Bone marrow (tissue), 2 donors: ENCODE measurements around the gene DNAJC11.
A peak's percentile ranks its signal among the peaks of the same experiment; 100 is the strongest.
"Not testable (repeated sequence)": the region's sequence is repeated elsewhere in the genome, so short reads cannot be mapped to it uniquely, and the experiment has no call there.

ENCODE experiments used
- DNase-seq, 2 donors: peaks; one replicate each; lab custom pipeline; 2025; lab: John Stamatoyannopoulos, UW

The DNAJC11 gene

GRCh38 chr1:6701437-6702153 lies at the start of gene DNAJC11:
Gene DNAJC11, minus strand, starts transcription at chr1:6701816. Its CDS starts 16 bp downstream, at chr1:6701800.
- peak; percentile 50 to 63 for DNase-seq

- DNase-seq: no peak
Observed at GRCh38 chr1:6750490-6750889, 48.9 kb upstream of the DNAJC11 start.

- no peak for DNase-seq
Observed at GRCh38 chr1:6747674-6748073, 46.1 kb upstream of the DNAJC11 start.

- DNase-seq: no peak
Observed at GRCh38 chr1:6745073-6745472, 43.5 kb upstream of the DNAJC11 start.

- peak; percentile 45 to 86 for DNase-seq
Observed at GRCh38 chr1:6743189-6744101, 41.8 kb upstream of the DNAJC11 start.

GRCh38 chr1:6742676-6743188 lies 41.1 kb upstream of the DNAJC11 start:
- not testable (repeated sequence) for DNase-seq

- no peak for DNase-seq
Observed at GRCh38 chr1:6738987-6739676, 37.5 kb upstream of the DNAJC11 start.

- DNase-seq: no peak
Observed at GRCh38 chr1:6732942-6733341, 31.3 kb upstream of the DNAJC11 start.

GRCh38 chr1:6731905-6732304 lies 30.3 kb upstream of the DNAJC11 start:
- no peak for DNase-seq

GRCh38 chr1:6730880-6731279 lies 29.3 kb upstream of the DNAJC11 start:
- no peak for DNase-seq

GRCh38 chr1:6730473-6730872 lies 28.9 kb upstream of the DNAJC11 start:
- no peak for DNase-seq

- DNase-seq: peak; percentile 22 to 72
Observed at GRCh38 chr1:6727535-6727934, 25.9 kb upstream of the DNAJC11 start.

- no peak for DNase-seq
Observed at GRCh38 chr1:6726253-6726652, 24.6 kb upstream of the DNAJC11 start.

GRCh38 chr1:6724517-6725141 lies 23.0 kb upstream of the DNAJC11 start:
- DNase-seq: no peak

GRCh38 chr1:6723621-6724428 lies 22.2 kb upstream of the DNAJC11 start:
- no peak for DNase-seq

GRCh38 chr1:6711174-6711573 lies 9.6 kb upstream of the DNAJC11 start:
- no peak for DNase-seq

GRCh38 chr1:6704746-6705145 lies 3.1 kb upstream of the DNAJC11 start:
- no peak for DNase-seq

- no peak for DNase-seq
Observed at GRCh38 chr1:6703016-6703415, 1.4 kb upstream of the DNAJC11 start.

- no peak for DNase-seq
Observed at GRCh38 chr1:6700853-6701436, 671 bp downstream of the DNAJC11 start.

- not testable (repeated sequence) for DNase-seq
Observed at GRCh38 chr1:6699915-6700314, 1.7 kb downstream of the DNAJC11 start.

- DNase-seq: no peak
Observed at GRCh38 chr1:6695868-6696267, 5.7 kb downstream of the DNAJC11 start.
